ENCODE results near the gene ACSS2.

ACSS2 gene, protein sequence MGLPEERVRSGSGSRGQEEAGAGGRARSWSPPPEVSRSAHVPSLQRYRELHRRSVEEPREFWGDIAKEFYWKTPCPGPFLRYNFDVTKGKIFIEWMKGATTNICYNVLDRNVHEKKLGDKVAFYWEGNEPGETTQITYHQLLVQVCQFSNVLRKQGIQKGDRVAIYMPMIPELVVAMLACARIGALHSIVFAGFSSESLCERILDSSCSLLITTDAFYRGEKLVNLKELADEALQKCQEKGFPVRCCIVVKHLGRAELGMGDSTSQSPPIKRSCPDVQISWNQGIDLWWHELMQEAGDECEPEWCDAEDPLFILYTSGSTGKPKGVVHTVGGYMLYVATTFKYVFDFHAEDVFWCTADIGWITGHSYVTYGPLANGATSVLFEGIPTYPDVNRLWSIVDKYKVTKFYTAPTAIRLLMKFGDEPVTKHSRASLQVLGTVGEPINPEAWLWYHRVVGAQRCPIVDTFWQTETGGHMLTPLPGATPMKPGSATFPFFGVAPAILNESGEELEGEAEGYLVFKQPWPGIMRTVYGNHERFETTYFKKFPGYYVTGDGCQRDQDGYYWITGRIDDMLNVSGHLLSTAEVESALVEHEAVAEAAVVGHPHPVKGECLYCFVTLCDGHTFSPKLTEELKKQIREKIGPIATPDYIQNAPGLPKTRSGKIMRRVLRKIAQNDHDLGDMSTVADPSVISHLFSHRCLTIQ

DNA sequence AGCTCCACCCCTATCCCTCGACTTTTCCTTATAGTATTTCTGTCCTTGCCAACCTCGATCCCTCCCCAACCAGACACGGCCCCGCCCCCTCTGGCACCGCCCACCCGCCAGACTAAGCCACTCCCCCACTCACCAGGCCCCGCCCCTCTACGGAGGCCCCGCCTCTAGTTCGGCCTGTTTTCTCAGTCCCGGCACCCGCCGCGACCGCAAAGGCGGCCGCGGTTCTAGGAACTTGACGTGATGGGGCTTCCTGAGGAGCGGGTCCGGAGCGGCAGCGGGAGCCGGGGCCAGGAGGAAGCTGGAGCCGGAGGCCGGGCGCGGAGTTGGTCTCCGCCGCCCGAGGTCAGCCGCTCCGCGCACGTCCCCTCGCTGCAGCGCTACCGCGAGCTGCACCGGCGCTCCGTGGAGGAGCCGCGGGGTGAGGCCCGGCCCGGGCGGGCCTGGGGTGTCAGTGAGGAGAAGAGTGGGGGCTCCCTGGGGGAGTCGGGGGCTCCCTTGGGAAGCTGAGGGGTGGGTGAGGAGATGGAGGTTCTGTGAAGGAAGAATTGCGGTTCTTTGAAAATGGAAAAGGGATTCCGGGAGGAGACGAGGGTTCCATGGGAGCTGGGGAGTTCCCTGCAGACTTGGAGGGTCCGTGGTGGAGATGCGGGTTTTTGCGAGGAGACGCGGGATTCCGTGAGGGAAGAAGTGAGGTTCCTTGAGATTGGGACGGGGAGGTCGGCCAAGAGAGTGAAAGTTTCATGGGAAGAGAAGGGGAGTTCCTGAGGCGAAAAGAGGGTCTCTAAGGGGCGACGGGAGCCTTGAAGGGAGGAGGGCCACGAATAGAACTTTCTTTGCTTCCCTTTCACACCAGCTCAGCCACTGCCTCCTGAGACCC, at the start of gene ACSS2:
Gene ACSS2 (plus strand): TSS at position 207 of the 877 bp plus-strand sequence. CDS start 34 bp downstream, at position 241.
- peak; percentile 94 for DNase-seq

DNA sequence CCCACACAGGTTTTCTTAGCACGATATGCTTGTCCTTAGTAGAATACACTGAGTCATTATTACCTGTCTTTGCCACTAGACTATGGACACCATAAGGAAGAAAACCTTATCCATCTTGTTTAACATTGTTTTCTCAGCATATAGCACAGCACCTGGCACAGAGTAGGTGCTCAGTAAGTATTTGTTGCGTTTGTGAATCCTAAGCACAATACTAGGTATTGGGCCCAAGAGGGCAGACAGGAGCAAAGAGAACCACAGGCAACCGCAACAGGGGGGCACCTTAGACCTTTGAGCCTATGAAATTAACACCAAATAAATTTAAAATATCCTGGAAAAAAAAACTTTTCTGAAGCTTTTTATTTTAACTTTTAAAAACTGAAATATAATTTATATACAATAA, 47.2 kb upstream of the ACSS2 start:
- no peak for DNase-seq

DNA sequence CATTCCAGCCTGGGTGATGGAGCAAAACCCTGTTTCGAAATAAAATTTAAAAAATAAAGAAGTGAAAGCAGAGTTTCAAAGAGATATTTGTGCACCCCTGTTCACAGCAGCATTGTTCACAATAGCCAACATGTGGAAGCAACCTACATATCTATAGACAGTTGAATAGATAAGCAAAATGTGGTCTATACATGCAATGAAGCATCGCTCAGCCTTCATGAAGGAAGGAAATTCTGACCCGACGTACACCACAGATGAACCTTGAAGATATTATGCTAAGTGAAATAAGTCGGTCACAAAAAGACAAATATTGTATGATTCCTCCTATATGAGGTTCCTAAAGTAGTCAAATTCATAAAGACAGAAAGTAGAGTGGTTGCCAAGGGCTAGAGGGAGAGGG, 44.5 kb upstream of the ACSS2 start:
- DNase-seq = no peak

DNA sequence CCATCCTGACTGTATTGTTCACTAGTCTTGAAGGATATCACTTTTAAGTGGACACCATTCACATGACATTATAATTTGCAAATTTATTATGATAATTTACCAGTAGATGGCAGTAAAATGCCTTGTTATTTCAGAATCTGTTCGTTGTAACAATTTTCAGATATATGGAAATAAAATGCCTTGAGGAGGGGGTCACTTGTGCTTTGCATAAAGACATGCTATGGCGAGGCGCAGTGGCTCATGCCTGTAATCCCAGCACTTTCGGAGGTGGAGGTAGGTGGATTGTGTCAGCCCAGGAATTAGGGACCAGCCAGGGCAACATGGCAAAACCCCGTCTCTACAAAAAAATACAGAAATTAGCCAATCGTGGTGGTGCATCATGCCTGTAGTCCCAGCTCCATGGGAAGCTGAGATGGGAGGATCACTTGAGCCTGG, 41.9 kb upstream of the ACSS2 start:
- DNase-seq = no peak

DNA sequence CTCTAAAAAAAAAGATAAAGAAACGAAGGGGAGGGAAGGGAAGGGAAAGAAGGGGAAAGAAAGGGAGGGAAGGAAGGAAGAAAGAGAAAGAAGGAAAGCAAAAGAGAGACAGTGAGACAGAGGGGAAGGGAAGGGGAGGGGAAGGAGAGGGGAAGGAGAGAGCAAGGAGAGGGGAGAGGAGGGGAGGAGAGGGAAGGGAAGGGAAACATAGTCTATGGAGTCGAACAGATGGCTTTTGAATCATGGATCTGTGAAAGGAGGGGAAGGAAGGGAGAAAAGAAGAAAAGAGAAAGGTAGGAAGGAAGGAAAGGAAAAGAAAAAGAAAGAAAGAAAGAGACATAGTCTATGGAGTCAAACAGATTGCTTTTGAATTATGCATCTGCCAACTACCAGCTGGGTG, 34.3 kb upstream of the ACSS2 start:
- DNase-seq = no peak

DNA sequence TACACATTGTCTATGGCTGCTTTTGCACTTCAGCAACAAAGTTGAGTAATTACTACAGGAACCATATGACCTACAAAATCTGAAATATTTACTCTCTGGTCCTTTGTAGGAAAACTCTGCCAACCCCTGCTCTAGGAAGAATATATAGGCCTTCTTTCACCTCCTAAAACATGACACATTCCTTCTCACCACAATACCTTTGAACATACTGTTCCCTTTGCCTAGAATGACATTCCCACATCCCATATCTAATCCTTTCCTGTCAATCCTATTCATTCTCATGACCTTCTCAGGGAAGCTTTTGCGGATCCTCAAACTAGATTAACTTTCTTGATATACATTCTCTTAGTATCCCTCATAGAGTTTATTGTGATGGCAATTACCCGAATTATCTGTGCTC, 33.0 kb upstream of the ACSS2 start:
- DNase-seq = no peak

DNA sequence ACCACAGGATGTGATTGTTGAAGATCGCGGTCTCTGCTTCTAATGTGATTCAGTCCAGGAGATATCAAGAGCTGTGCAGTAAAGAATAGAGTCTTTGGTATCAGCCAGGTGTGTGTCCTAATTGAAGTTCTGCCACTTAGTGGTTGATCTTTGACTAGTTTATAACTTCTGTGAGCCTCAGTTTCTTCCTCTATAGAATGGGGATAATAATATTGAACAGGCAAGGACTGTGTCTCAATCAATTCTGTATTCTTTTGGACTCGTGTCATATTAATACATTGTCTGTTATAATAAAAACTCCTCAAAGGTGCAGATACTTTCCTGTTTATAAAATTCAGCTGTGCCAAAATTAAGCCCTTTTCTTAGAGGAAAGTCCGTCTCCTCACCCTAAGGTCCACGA, 27.8 kb upstream of the ACSS2 start:
- DNase-seq = no peak

DNA sequence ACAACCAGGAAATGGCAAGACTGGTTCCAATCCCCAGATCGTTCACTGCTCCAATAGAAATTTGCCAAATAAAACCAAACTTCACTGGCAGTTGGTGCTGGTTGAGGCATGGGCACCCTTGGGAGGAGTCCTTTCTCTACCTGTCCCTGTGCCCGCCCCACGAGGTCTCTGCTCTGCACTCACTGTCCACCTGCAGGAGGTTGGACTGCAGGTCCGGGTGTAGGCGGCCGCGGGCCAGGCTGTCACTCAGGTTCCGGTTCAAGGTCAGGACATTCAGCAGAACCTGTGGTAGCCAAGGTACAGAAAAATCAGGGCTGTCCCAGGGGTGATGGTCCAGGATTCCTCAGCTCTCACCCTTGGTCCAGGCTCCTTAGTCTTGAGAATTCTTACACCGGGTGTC, 26.6 kb upstream of the ACSS2 start:
- DNase-seq = no peak

DNA sequence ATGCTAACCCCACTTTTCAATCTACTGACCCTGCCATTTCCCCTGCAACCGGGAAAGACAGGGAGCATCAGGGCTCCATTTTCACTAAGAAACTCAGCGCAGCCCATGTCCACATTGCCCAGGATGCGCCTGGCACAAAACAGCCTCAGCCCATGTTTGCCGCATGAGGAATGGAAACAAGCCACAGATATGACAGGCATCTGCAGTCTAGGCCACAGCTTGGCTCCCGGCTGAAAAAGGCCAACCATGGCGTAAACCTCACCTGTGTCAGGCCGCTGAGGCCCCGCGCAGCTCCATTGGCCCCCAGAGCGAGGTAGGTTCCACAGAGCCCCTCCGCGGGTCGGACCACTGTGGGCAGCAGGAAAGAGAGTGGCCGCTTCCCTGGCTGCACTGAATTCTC, 25.4 kb upstream of the ACSS2 start:
- DNase-seq = no peak

DNA sequence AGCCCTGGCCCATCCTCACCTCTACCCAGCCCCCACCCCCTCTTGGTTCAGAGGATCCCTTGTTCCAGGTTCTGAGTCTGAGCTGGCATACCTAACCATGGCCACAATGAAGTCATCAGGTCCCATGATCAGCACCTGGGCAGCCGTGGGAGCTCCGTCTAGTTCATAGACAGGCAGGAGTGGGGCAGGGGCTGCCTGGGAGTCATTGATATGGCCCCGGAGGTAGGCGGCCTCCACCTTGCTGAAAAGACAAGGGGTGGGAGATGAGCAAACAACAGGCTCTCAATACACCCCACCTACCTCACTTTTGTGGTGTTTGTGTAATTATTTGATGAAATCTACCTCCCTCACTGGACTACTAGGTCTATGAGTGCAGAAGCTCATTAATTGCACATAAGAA, 24.1 kb upstream of the ACSS2 start:
- DNase-seq = no peak

DNA sequence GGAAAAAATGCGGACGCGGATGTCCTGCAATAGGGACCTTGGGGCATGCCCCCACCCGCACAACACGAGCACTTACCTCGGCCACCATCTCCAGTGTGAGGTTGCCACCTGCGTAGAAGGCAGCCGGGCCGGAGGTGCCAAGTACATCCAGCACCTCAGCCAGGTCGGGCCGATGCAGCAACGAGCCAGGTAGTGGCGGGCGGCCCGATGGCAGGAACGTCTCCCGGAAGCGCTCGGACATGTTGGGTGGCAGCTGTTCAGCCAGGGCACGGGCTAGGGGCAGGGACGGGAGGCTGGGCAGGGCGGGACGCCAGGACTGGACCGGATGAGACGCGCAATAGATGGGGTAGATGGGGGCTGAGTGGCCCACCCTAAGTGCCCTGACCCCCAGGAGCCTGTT, 17.0 kb upstream of the ACSS2 start:
- DNase-seq = no peak

DNA sequence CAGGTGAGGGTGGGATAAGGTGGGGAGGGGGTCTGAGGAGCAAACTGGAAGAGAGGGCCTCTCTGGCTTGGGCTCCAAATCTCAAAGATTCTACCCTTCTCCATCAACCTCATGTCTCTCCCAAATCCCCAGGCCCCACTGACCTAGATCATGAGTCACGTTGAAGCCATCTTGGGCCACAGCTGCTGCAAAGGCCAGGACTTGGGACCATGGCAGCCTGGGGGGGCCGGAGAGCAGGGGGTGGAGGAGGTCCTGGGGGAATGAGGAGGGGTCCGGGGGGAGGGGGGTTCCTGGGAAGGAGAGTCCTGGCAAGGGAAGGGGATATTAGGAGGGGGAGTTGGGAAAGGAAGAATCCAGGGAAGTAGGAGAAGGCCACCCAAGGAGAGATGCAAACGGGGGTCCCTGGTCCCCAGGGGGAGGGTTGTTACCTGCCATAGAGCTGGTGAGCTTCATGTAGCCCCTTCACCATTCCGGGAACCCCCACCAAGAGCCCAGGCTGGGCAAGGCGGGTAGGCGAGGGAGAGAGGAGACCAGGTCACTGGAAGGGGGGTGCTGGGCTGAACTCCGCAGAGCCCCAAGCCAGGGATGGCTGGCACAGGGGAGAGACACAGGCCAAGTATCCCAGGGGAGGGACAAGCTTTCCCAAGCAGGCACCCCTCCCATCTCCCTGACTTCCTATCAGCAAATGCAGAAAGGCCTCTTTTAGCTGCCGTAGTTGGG, 16.4 kb upstream of the ACSS2 start:
- DNase-seq = no peak

DNA sequence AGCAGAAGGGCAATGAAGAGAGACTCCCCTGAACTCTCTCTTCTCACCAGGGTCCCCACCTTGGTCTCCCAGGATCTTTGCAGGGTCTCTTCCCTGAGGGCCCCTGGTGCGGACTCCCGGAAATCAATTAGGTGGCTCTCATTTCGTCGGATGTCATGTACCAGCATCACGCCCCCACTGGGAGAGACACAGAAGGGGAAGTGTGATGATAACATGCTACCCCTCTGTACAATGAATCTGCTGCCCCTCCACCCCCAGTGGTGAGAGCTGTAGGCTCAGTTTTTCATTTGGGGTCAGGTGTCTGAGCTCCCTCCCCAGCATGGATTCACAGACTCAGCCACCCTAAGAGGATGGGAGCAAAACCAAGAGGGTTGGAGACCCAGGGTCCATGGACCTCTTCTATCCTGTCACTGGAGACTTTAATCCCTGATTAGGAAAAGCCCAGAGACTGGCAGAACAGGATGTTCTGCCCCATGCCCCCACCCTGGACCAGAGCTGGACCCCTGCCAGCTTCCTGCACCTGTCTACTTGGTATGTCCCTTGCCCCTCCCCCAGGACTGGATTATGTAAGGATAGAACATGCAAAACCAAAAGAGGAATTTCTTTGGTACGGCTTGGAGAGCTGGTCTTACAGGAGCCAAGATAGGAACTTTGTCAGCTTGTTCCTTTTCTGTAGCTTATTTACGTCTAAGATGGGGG, 14.9 kb upstream of the ACSS2 start:
- DNase-seq = no peak

DNA sequence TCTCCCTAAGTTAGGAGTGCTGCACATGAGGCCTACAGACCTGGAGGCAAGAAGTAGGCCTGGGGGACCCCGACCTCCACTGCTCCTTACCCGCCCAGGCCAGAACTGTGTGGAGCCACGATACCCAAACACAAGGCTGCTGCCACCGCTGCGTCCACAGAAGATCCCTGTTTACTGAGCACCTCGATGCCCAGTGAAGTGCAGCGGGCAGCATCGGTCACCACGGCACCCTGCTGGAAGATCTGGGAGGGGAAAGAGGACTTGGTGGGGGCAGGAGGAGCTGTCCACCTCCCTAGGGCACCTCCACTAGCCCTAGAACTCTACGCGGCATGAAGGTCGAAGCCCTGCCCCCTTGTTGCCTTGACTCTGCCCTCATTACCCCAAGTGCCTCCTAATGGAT, 13.7 kb upstream of the ACSS2 start:
- no peak for DNase-seq

DNA sequence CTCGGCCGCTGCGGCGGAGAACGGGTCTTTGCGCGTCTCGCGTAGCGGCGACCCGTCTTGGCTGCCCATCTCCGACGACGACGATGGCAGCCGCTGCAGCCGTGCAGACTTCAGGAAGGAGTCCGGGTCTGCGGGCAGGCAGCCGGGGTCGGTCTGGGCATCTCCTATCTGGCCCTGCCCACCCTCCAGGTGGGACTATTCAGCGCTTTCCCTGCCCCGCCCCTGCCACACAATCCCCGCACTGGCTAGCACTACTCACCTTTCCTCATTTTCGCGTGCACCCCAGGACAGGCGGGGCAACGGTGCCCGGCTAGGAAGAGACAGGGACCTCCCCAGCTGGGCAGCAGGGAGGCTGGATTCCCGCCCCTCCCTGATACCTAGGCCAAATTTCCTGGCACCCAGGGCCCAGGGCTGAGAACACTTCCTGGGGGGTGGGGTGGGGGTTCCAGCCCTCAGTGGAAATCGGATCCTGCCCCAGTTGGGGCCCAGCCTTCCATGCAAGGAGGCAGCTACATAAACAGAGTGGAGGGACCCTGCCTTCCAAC, 12.9 kb upstream of the ACSS2 start:
- no peak for DNase-seq

DNA sequence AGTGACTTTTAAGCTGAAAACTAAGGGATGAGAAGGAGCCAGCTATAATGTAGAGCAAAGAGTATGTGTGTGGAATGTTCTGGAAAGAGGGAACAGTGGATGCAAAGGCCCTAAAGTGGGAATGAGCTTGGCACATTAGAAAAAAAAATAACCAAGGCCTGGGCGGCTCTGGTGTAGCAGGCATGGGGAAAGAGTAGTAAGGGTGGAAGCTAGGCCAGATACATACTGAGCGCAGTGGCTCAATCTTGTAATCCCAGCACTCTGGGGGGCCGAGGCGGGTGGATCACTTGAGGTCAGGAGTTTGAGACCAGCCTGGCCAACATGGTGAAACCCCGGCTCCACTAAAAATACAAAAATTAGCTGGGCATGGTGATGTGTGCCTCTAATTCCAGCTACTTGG, 12.2 kb upstream of the ACSS2 start:
- DNase-seq = no peak

DNA sequence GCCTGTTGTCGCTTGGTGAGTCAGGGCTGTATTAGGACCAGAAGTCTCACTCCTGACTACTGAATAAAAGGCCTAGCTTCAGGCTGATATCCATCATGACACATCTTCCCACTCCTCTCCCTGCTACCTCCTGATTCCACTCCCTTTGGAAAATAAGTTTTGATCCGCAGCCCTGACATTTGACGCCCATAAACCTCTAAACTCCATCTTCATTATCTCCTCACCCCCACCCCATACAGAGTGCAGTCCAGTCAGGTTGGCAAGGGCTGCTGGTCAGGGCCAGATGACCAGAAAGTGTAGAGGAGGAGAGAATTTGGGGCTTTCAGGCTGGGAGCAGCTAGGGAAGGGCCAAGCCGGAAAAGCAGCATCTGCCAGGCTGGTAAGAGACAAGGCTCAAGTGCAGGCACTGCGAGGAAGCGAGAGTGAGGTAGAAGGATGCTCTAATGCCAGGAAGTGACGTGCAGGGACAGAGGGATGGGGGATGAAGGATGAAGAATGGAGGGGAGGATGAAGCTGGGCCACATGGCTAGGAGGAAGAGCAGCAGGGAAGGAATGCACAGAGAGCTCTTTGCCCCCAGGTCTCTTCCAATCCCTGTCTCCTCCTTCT, 5.0 kb upstream of the ACSS2 start:
- no peak for DNase-seq

DNA sequence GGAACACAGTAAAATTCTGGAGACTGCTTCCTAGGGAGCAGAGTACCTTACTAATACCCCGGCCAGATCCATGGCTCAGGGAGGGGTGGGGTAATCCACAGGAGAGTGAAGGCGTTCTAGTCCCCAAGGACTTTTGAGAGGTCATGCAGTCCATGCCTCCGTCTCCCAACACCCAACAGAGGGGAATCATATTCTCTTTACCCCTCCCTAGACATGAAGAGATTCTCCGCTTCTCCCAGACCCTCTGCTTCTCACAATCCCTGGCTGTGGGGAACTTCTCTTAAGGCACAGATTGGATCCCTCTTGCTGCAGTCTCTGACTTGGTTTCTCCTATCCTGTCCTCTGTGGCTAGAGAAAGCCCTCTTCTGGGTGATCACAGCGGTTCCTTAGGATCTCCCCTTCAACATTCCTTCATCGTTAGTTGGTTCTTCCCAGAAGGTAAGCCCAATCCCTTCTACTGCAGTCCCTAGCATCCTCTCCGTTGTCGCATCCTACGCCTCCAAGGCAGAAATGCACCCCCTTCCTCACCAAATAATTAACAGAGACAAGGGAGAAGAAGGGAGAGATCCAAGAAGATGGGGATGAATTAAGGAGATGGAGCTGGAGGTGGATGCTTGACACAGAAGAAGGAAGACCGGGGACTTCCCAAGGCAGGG, 4.3 kb upstream of the ACSS2 start:
- DNase-seq = no peak

DNA sequence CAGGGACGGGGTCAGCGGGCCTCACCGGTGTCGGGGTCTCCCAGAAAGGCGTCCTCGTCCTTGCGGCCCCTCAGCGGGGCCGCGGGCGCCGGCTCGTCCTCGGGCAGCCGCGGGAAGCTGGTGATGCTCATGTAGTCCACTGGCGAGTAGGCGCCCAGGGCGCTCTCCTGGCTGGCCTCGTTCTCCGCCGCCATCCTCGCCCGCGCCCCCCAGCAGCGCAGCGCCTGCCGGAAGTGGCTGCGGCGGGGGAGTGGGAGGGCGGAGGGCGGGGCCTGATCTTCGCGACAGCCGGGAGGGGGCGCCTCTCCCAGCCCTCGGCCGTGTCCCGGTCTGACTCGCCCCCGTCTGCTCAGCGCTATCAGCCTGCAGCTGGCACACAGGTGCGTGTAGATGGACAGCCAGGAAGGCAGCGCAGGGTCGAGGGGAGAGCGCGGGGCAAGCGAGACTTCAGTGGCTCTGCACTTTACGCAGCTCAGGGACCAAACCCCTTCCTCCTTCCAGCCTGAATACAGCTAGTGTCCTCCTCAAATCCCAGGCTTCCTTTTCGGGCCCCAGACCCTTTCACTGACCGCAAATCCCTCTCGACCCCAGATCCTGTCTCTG, 3.7 kb upstream of the ACSS2 start, which contains the start of gene GGT7:
Gene GGT7 (minus strand): TSS at position 235 of the 603 bp plus-strand sequence. CDS start 41 bp downstream, at position 194.
- peak; percentile 49 for DNase-seq

DNA sequence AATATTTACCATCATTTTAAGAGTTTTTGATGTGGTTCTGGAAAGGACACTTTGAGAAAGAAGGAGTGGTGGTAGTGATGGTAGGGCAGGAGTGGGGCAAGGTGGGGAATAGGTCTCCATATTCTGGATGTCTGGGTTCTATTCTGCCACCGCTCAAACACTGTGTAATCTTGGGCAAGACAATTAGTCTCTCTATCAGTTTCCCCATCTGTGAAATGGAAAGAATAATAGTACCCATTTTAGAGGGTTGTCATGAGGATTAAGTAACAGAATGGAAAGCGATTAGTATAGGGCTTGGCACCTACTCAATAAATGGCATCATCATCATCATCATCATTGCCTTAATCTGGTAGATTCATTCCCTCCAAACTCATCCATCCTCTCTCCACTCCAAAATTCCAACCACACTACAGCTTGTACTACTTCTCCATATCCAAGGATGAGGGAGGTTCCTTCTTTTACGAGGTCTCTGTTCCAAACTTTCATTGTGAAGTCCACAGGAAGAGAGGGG, 2.8 kb upstream of the ACSS2 start:
- no peak for DNase-seq

Data from GOT3 (cell line).